ENCODE results near the gene ZNF524.

The ZNF524 gene

GRCh38 chr19:55602104-55603001, 2.3 kb downstream of the ZNF524 start:
- no peak for DNase-seq (ENCODE audit: low read depth)

- no peak for DNase-seq (ENCODE audit: low read depth)
Observed at GRCh38 chr19:55603115-55603514, 3.0 kb downstream of the ZNF524 start.

- no peak for DNase-seq (ENCODE audit: low read depth)
Observed at GRCh38 chr19:55603581-55604292, 3.6 kb downstream of the ZNF524 start.

- DNase-seq (ENCODE audit: low read depth), result peak; percentile 97
Observed at GRCh38 chr19:55605207-55605636, 5.1 kb downstream of the ZNF524 start.

- peak; percentile 91 for DNase-seq (ENCODE audit: low read depth)
Observed at GRCh38 chr19:55605637-55606470, 5.8 kb downstream of the ZNF524 start, which contains the start of gene ZNF865. Gene ZNF865 (plus strand): TSS chr19:55605647. CDS start chr19:55613619, 7,972 bp downstream.

GRCh38 chr19:55606471-55606787, 6.3 kb downstream of the ZNF524 start:
- no peak for DNase-seq (ENCODE audit: low read depth)

GRCh38 chr19:55606817-55607216, 6.7 kb downstream of the ZNF524 start:
- DNase-seq (ENCODE audit: low read depth), result no peak

- no peak for DNase-seq (ENCODE audit: low read depth)
Observed at GRCh38 chr19:55609326-55609725, 9.2 kb downstream of the ZNF524 start.

- DNase-seq (ENCODE audit: low read depth), result no peak
Observed at GRCh38 chr19:55611300-55611982, 11.4 kb downstream of the ZNF524 start.

- DNase-seq (ENCODE audit: low read depth), result no peak
Observed at GRCh38 chr19:55611983-55612645, 12.0 kb downstream of the ZNF524 start.

GRCh38 chr19:55613396-55613795, 13.3 kb downstream of the ZNF524 start:
- DNase-seq (ENCODE audit: low read depth), result no peak

GRCh38 chr19:55613930-55614710, 14.0 kb downstream of the ZNF524 start:
- DNase-seq (ENCODE audit: low read depth), result no peak

- DNase-seq (ENCODE audit: low read depth), result no peak
Observed at GRCh38 chr19:55614711-55615542, 14.8 kb downstream of the ZNF524 start.

- DNase-seq (ENCODE audit: low read depth), result no peak
Observed at GRCh38 chr19:55615543-55616394, 15.7 kb downstream of the ZNF524 start.

- no peak for DNase-seq (ENCODE audit: low read depth)
Observed at GRCh38 chr19:55616395-55616875, 16.3 kb downstream of the ZNF524 start.

GRCh38 chr19:55617426-55617825, 17.3 kb downstream of the ZNF524 start:
- DNase-seq (ENCODE audit: low read depth), result no peak

- DNase-seq (ENCODE audit: low read depth), result no peak
Observed at GRCh38 chr19:55618426-55618825, 18.3 kb downstream of the ZNF524 start.

GRCh38 chr19:55619286-55619685, 19.2 kb downstream of the ZNF524 start:
- DNase-seq (ENCODE audit: low read depth), result no peak
